Osteoblast (primary cell): ENCODE measurements around the gene PPP3CB. TPM values are rescaled to one million over a fixed set of nuclear protein-coding genes. Genes with fewer than 3 reads are reported as not detected.

Experiments used
- DNase-seq: peaks from one replicate; pipeline ENCODE4 v3.0.0; 2011; ENCODE audit warnings: low spot score, mixed read lengths; ENCODE audit not compliant: insufficient read length; ENCODE audit errors: missing footprints
- H2AFZ ChIP-seq: 2 replicates; pipeline ENCODE4 v1.6.0; 2011; ENCODE audit warnings: mild to moderate bottlenecking, low read length
- H3K27ac ChIP-seq: 2 replicates; pipeline ENCODE4 v1.5.1; 2011; ENCODE audit warnings: mild to moderate bottlenecking, low read depth, low read length, moderate library complexity
- H3K27me3 ChIP-seq: 2 replicates; pipeline ENCODE4 v1.6.0; 2012; ENCODE audit warnings: mild to moderate bottlenecking, control low read depth, inconsistent platforms, low read length, moderate library complexity; ENCODE audit not compliant: insufficient read depth
- H3K36me3 ChIP-seq: 2 replicates; pipeline ENCODE4 v1.5.1; 2011; ENCODE audit warnings: mild to moderate bottlenecking, low read length, control low read depth, moderate library complexity; ENCODE audit not compliant: insufficient read depth
- H3K4me1 ChIP-seq: 2 replicates; pipeline ENCODE4 v1.5.1; 2011; ENCODE audit warnings: mild to moderate bottlenecking, low read length, control low read depth, moderate library complexity; ENCODE audit not compliant: insufficient read depth
- H3K4me2 ChIP-seq: 2 replicates; pipeline ENCODE4 v1.6.0; 2011; ENCODE audit warnings: mild to moderate bottlenecking, low read length; ENCODE audit not compliant: insufficient read depth
- H3K4me3 ChIP-seq: fragments of 200-600 bp; sonication (generic); 3 replicates; pipeline ENCODE4 v1.5.1; 2012; ENCODE audit warnings: mild to moderate bottlenecking, low read length, inconsistent platforms; ENCODE audit not compliant: insufficient read depth
- H3K79me2 ChIP-seq: 2 replicates; pipeline ENCODE4 v1.6.0; 2012; ENCODE audit warnings: mild to moderate bottlenecking, low read length, control low read depth, inconsistent platforms; ENCODE audit not compliant: insufficient read depth
- H3K9me3 ChIP-seq: 2 replicates; pipeline ENCODE4 v1.5.1; 2011; ENCODE audit warnings: low read depth, low read length, control low read depth
- H4K20me1 ChIP-seq: 2 replicates; pipeline ENCODE4 v1.6.0; 2012; ENCODE audit warnings: mild to moderate bottlenecking, low read length, control low read depth; ENCODE audit not compliant: insufficient read depth
- total RNA-seq: library from RNA; depleted of rRNA; stranded (reverse); fragments of >200 nt; gene quantifications from 2 replicates; pipeline ENCODE4 v1.2.3, GENCODE V29; 2012
- TF ChIP-seq, protein P1 (sequence below): IDR thresholded peaks from 2 replicates; pipeline ENCODE4 v1.5.1; 2011; ENCODE audit warnings: mild to moderate bottlenecking, low read depth, low read length, moderate library complexity; ENCODE audit errors: extremely low read depth

Gene PPP3CB
- total RNA-seq, 1 donor, result 34.7 TPM

DNA sequence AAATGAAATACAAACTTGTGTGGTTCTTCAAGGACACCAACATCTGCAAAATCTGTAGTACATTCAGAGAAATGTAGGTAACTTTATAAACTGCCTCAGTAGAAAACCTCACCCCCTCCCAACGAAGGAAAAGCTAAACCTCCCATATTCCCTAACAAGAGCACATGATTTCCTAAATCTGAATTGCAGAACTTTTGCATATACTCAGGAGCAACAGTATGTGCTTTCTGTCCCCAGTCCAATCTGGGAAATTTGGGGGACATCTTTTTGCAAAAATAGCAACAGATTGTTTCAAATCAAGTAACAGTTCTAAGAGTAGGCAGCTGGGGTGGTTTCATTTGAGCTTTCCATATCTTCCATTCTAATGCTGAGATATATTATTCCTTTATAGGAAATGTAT is 46.7 kb downstream of the PPP3CB start:
- TF ChIP-seq, protein P1, sequence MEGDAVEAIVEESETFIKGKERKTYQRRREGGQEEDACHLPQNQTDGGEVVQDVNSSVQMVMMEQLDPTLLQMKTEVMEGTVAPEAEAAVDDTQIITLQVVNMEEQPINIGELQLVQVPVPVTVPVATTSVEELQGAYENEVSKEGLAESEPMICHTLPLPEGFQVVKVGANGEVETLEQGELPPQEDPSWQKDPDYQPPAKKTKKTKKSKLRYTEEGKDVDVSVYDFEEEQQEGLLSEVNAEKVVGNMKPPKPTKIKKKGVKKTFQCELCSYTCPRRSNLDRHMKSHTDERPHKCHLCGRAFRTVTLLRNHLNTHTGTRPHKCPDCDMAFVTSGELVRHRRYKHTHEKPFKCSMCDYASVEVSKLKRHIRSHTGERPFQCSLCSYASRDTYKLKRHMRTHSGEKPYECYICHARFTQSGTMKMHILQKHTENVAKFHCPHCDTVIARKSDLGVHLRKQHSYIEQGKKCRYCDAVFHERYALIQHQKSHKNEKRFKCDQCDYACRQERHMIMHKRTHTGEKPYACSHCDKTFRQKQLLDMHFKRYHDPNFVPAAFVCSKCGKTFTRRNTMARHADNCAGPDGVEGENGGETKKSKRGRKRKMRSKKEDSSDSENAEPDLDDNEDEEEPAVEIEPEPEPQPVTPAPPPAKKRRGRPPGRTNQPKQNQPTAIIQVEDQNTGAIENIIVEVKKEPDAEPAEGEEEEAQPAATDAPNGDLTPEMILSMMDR, result no peak
- DNase-seq, result peak; percentile 47
- H3K4me2 ChIP-seq, result no peak overlapping the region
- peaks cover 32% of the 10 kb centered on the region for H3K36me3 ChIP-seq
- no peak overlapping the region for H2AFZ ChIP-seq
- H3K4me1 ChIP-seq, result no peaks in the 10 kb centered on the region
- H3K9me3 ChIP-seq, result no peaks in the 10 kb centered on the region
- no peaks in the 10 kb centered on the region for H4K20me1 ChIP-seq
- no peak overlapping the region for H3K4me3 ChIP-seq
- H3K27me3 ChIP-seq, result no peaks in the 10 kb centered on the region
- no peaks in the 10 kb centered on the region for H3K79me2 ChIP-seq
- no peak overlapping the region for H3K27ac ChIP-seq

DNA sequence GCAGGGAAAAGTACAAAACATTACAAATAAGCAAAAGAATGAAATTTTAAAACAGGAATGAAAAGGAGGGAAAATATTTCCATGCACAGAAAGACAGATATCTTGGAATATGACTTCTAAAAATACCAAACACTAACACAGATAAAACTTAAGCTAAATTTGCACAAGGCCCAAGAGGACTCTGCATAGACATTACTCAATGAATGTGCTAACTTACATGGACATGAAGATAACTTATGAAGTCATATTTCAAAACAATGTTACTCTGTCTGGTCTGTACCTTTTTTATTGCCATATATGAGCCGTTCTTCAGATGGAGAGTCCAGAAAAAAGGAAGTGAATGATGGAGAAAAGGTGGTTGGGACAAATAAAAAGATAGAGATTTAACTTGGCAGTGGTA is 47.4 kb downstream of the PPP3CB start:
- H3K4me2 ChIP-seq, result no peak overlapping the region
- TF ChIP-seq, protein P1, result no peak

DNA sequence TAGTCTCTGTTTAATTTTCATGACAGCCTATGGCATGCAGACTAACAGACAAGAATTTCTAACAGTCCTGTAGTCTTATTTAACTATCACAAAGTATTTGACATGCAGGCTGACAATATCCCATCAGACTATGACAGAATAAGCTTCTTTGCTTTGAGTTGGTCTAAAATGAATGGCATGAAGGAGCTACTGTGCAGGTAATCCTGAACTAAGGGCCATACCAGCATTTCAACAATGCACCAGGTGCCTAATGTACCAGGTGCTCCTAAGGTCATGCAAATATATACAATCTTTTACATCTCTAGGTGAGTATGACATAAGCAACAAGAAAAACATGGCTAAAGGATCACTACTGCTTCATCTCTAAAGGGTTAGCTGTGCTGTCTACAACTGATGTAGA is 48.9 kb downstream of the PPP3CB start:
- no peak for DNase-seq
- H3K79me2 ChIP-seq, result no peaks in the 10 kb centered on the region
- H4K20me1 ChIP-seq, result no peaks in the 10 kb centered on the region
- H3K4me1 ChIP-seq, result no peaks in the 10 kb centered on the region
- H3K27me3 ChIP-seq, result no peaks in the 10 kb centered on the region
- H2AFZ ChIP-seq, result no peak overlapping the region
- no peaks in the 10 kb centered on the region for H3K9me3 ChIP-seq
- H3K27ac ChIP-seq, result no peak overlapping the region
- H3K4me2 ChIP-seq, result no peak overlapping the region
- TF ChIP-seq, protein P1, result no peak
- H3K4me3 ChIP-seq, result no peak overlapping the region
- peaks cover 15% of the 10 kb centered on the region for H3K36me3 ChIP-seq

More for the DNA sequence above, 47.4 kb downstream of the PPP3CB start:
- Histone ChIP-seq H2AFZ (no peak overlapping the region), H3K27ac (no peak overlapping the region), H4K20me1 (no peaks in the 10 kb centered on the region), H3K9me3 (no peaks in the 10 kb centered on the region), H3K79me2 (no peaks in the 10 kb centered on the region), H3K27me3 (no peaks in the 10 kb centered on the region), H3K36me3 (peaks cover 27% of the 10 kb centered on the region), H3K4me1 (no peaks in the 10 kb centered on the region), H3K4me3 (no peak overlapping the region)
- no peak for DNase-seq

DNA sequence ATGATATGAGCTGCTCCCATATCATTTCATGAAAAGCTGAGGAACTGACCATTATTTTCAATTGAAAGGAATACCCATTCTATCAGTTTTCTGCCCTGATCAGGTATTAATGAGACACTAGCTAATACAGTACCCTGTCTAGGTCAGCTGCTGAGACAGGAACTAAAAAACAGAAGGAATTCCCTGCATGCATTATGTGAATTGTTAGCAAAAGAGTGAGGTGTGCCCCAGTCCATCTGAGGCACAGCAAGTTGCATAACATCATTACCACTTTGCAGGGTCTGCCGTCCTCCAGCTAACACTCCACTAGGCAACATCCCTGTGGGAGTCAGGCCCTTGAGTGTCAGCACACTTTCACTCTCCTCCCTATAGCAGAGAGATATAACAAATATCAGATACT is 51.4 kb downstream of the PPP3CB start:
- peaks cover 13% of the 10 kb centered on the region for H3K4me1 ChIP-seq

More for the DNA sequence above, 51.4 kb downstream of the PPP3CB start:
- TF ChIP-seq, protein P1, result no peak
- no peak for DNase-seq
- peaks cover 15% of the 10 kb centered on the region for H3K36me3 ChIP-seq
- no peaks in the 10 kb centered on the region for H3K79me2 ChIP-seq
- H3K4me2 ChIP-seq, result no peak overlapping the region
- no peaks in the 10 kb centered on the region for H4K20me1 ChIP-seq
- H3K9me3 ChIP-seq, result no peaks in the 10 kb centered on the region
- H3K27me3 ChIP-seq, result no peaks in the 10 kb centered on the region
- H3K4me3 ChIP-seq, result no peak overlapping the region
- H3K27ac ChIP-seq, result no peak overlapping the region
- no peak overlapping the region for H2AFZ ChIP-seq
